Measurements from ENCODE around the gene GTPBP1. TPM values are rescaled to one million over a fixed set of nuclear protein-coding genes. Genes with fewer than 3 reads are reported as not detected.

Gene GTPBP1
- polyA plus RNA-seq, 1 experiment = 31.1 TPM

DNA sequence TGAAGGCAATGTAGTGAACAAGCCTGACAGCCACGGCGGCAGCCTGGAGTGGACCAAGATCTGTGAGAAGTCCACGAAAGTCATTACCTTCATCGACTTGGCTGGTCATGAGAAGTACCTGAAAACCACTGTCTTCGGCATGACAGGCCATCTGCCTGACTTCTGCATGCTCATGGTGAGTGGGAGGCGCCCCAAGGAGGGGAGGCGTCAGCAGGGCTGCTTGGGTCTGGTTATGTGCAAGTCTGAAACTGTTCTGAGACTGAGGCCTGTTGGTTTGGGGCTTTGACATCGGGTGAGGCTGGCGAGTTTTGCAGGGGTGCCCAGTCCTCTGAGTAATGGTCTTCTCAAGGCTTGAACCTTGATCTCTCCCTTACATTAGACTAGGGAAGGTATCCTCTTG lies 11.1 kb downstream of the GTPBP1 start:
- DNase-seq (ENCODE audit: low read depth) = no peak
- CTCF ChIA-PET = interaction anchor here (3.0 to 3.2 kb wide), 2 partner anchors 10 to 17 kb away, joined by 17 to 21 read pairs; partner anchors contain the start of gene GTPBP1
- H3K27me3 ChIP-seq (ENCODE audit: control insufficient read depth, insufficient read depth, low read length) = no peaks in the 10 kb centered on the region
- no peak overlapping the region for H3K4me3 ChIP-seq (ENCODE audit: low read depth, low read length)
- peaks cover 23% of the 10 kb centered on the region for H3K36me3 ChIP-seq (ENCODE audit: control insufficient read depth, insufficient read depth, low read length)
- TF ChIP-seq, protein P1, sequence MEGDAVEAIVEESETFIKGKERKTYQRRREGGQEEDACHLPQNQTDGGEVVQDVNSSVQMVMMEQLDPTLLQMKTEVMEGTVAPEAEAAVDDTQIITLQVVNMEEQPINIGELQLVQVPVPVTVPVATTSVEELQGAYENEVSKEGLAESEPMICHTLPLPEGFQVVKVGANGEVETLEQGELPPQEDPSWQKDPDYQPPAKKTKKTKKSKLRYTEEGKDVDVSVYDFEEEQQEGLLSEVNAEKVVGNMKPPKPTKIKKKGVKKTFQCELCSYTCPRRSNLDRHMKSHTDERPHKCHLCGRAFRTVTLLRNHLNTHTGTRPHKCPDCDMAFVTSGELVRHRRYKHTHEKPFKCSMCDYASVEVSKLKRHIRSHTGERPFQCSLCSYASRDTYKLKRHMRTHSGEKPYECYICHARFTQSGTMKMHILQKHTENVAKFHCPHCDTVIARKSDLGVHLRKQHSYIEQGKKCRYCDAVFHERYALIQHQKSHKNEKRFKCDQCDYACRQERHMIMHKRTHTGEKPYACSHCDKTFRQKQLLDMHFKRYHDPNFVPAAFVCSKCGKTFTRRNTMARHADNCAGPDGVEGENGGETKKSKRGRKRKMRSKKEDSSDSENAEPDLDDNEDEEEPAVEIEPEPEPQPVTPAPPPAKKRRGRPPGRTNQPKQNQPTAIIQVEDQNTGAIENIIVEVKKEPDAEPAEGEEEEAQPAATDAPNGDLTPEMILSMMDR (IDR thresholded peaks at IDR 0.05; ENCODE audit: insufficient read depth, low read depth, low read length) = no peak
- POLR2A ChIA-PET = no interaction called here

DNA sequence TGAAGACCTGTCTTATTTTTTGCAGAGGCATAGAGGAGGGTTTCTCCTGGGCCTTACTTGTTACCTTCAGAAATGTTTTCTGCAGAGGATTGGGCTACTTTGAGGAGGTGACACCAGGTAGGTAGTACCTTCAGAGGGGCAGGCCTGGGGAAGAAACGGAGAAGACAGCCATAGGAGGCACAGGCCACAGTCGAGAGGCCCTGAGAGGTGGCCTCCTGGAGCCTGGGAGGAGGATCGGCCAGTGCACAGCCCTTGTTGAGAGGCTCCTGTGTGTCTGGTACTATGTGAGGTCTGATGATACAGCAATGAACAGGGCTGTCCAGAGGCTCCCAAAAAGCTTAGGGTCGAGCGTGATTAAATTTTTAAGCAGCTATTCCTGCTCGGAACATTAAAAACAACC lies 11.5 kb downstream of the GTPBP1 start:
- no peaks in the 10 kb centered on the region for H3K27me3 ChIP-seq (ENCODE audit: control insufficient read depth, insufficient read depth, low read length)
- TF ChIP-seq, protein P1 (IDR thresholded peaks at IDR 0.05; ENCODE audit: insufficient read depth, low read depth, low read length) = no peak
- POLR2A ChIA-PET = interaction anchor here (0.6 kb wide), 1 partner anchor 215 kb away, joined by 3 read pairs; no protein-coding TSS in a partner anchor
- no peak for DNase-seq (ENCODE audit: low read depth)
- H3K4me3 ChIP-seq (ENCODE audit: low read depth, low read length) = no peak overlapping the region
- CTCF ChIA-PET = interaction anchor here (1.6 to 3.2 kb wide), 5 partner anchors 10 to 35 kb away, joined by 6 to 21 read pairs (median 7); partner anchors contain the start of genes GTPBP1 and TOMM22
- peaks cover 23% of the 10 kb centered on the region for H3K36me3 ChIP-seq (ENCODE audit: control insufficient read depth, insufficient read depth, low read length)

DNA sequence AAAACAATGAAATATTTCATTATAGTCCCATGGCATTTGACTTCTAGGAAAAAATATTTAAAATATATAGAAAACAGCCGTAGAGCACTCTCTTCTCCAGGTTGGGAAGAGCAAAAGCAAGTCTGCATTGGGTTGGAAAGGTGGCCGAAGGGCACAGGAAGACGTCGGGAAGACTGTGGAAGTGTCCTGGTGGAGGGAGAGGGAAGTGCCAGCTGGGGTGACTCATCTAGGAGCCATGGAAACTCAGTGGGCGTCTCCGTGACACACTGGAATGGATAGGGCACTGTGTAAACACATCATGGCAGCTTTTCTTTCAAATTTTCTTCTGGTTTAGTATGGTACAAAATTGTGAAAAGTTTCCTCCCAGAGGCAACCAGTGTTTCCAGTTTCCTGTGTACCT lies 12.7 kb downstream of the GTPBP1 start:
- no peaks in the 10 kb centered on the region for H3K27me3 ChIP-seq (ENCODE audit: control insufficient read depth, insufficient read depth, low read length)
- ChIA-PET POLR2A (no interaction called here), CTCF (interaction anchor here (1.1 to 3.2 kb wide), 6 partner anchors 10 to 37 kb away, joined by 3 to 21 read pairs (median 7); partner anchors contain the start of genes GTPBP1 and TOMM22)
- no peak overlapping the region for H3K4me3 ChIP-seq (ENCODE audit: low read depth, low read length)
- DNase-seq (ENCODE audit: low read depth) = no peak
- peaks cover 27% of the 10 kb centered on the region for H3K36me3 ChIP-seq (ENCODE audit: control insufficient read depth, insufficient read depth, low read length)
- TF ChIP-seq, protein P1 (IDR thresholded peaks at IDR 0.05; ENCODE audit: insufficient read depth, low read depth, low read length) = peak; percentile 76

DNA sequence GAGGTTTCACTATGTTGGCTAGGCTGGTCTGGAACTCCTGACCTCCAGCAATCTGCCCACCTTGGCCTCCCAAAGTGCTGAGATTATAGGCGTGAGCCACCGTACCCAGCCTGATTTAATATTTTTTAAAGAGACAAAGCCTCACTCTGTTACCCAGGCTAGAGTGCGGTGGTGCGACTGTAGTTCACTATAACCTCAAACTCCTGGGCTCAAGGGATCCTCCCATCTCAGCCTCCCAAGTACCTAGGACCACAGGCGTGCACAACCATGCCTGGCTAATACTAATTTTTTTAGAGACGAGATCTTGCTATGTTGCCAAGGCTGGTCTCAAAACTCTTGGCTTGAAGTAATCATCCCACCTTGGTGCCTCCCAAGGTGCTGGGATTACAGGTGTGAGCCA lies 13.5 kb downstream of the GTPBP1 start:
- no peak for DNase-seq (ENCODE audit: low read depth)
- ChIA-PET CTCF (interaction anchor here (1.1 to 3.2 kb wide), 5 partner anchors 10 to 15 kb away, joined by 3 to 21 read pairs (median 7); partner anchors contain the start of gene GTPBP1), POLR2A (no interaction called here)
- Histone ChIP-seq H3K36me3 (ENCODE audit: control insufficient read depth, insufficient read depth, low read length) (peaks cover 27% of the 10 kb centered on the region), H3K4me3 (ENCODE audit: low read depth, low read length) (no peak overlapping the region), H3K27me3 (ENCODE audit: control insufficient read depth, insufficient read depth, low read length) (no peaks in the 10 kb centered on the region)
- TF ChIP-seq, protein P1 (IDR thresholded peaks at IDR 0.05; ENCODE audit: insufficient read depth, low read depth, low read length) = no peak

DNA sequence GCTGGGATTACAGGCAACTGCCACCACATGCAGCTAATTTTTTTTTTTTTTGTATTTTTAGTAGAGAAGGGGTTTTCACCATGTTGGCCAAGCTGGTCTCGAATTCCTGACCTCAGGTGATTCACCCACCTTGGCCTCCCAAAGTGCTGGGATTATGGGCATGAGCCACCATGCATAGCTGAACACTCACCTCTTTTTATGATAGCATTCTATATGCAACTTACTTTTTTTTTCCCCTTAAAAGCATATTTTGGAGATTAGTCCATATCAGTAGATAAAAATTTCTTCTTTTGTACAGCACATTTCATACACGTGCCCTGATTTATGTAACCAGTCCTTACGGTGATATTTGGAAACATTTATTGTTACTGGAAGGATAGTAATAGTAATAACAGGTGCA lies 14.6 kb downstream of the GTPBP1 start:
- ChIA-PET CTCF (interaction anchor here (1.3 to 1.4 kb wide), 2 partner anchors 9 to 13 kb away, joined by 4 to 11 read pairs; no protein-coding TSS in a partner anchor), POLR2A (no interaction called here)
- no peak overlapping the region for H3K4me3 ChIP-seq (ENCODE audit: low read depth, low read length)
- peaks cover 30% of the 10 kb centered on the region for H3K36me3 ChIP-seq (ENCODE audit: control insufficient read depth, insufficient read depth, low read length)
- no peak for DNase-seq (ENCODE audit: low read depth)
- TF ChIP-seq, protein P1 (IDR thresholded peaks at IDR 0.05; ENCODE audit: insufficient read depth, low read depth, low read length) = no peak
- no peaks in the 10 kb centered on the region for H3K27me3 ChIP-seq (ENCODE audit: control insufficient read depth, insufficient read depth, low read length)
